HG03378 (cell line): ENCODE measurements around the gene MXRA7.
"Not testable (repeated sequence)": the region's sequence is repeated elsewhere in the genome, so short reads cannot be mapped to it uniquely, and the experiment has no call there.

Experiments
- ATAC-seq: cut with Tn5 transposase; IDR thresholded peaks from one replicate; pipeline ENCODE4 v1.9.1; 2021; ENCODE audit warnings: mild to moderate bottlenecking, moderate library complexity; ENCODE audit not compliant: unreplicated experiment

MXRA7 gene

DNA sequence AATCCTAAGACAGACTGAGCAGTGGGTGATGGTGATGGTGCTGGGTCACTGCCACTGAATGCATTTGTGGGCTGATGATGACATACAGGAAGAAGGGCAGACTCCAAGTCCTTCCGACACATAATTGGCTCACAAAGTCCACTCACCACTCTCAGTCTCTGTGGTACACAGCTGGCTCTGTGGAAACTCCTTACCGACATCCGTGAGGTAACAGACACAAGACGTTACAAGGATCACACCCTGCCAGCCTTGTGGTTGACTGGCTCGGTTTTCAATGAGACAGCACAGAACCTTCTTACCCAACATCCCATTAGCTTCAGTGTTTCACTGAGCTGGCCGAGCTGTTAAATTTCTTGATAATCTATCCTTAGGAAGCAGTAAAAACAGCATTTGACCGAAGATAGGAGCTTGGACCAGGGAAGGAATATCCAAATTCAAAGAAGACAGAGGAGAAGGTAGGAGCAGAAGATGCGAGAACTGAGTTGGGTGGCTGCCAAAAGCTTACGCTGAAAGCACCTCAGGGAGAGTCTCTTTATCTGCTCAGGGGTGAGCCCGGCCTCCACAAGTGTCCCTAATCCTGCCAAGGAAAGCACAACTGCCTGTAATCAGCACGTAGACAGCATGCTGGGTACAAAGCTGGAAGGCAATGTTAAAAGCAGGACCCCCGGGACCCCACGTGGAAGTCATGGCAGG lies 5.5 kb upstream of the MXRA7 start:
- no peak for ATAC-seq

DNA sequence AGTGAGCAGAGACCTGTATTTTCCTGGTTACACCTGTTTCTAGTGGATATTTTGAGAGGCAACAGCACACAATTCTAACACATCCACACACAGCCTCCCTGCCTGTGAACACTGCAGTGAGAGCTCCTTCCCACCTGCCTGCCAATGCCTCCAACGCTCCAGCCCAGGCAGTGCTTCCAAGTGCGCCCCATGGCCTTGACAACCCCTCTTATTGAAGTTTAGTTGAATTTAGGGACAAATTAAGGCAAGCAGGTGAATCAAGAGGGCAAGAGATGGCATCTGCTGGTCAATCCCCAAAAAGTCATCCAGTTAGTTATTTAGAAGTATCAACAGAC lies 4.7 kb upstream of the MXRA7 start:
- ATAC-seq = no peak

DNA sequence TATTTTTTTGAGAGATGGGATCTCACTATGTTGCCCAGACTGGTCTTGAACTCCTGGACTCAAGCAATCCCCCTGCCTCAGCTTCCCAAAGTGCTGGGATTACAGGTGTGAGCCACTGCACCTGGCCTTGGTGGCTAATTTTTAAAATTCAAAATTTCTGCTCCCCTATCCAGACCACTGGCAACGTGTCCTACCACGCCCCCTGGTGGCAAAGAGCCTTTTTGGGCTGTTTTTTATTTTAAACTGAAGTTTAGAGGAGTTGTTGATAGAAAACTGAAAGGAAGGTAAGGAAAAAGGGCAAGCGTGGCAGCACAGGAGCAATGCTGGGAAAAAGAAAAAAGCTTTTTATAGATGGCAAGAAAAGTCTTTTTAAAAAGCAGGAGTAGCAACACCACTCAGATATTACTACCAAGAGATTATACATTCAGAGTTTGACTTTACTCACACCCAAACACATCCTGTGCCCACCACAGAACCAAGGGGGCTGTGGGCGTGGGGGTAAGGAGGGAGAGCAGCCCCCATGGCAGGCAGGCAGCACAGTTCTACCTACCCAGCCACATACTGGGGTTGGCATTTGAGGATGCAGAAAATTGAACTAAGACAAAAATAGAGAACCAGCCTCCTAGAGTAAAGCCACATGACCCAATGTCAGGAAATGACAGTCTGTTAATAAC lies 4.2 kb upstream of the MXRA7 start:
- ATAC-seq = no peak

DNA sequence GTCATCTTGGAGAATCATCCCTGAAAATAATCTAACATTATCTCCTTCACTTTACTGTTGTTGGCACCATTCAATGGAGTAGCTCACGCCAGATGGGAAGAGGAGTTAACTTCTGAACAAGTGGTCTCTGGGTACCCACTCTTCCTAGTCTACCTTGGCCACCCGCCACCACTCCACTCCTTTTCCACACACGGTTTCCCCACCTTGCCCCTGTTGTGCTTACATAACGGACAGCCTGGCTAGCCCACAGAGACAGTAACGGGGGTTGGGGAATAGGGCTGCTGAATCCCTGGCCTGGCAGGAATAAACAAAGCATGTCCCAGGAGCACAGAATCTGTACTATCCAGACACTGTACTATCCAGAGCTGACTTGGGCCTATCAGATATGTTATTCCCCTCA lies 3.6 kb upstream of the MXRA7 start:
- no peak for ATAC-seq

DNA sequence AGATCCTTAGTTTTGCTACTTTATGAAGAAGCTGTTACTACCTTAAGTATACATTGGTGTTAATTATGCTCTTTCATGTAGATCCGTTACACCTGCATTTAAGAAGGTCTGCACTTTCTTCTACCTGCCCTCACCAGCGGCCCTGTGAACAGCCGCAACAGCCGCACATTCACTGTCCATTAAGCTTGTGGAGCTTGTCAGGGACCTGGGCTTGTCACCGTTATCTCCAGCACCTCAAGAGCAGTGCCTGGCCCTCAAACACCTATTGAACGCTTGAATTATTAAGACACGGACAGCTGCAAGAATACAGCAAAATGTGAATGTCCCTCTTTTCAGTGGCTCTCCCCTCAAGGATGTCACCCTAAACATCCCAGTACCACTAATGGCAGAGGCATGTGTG lies 3.0 kb upstream of the MXRA7 start:
- ATAC-seq = no peak

DNA sequence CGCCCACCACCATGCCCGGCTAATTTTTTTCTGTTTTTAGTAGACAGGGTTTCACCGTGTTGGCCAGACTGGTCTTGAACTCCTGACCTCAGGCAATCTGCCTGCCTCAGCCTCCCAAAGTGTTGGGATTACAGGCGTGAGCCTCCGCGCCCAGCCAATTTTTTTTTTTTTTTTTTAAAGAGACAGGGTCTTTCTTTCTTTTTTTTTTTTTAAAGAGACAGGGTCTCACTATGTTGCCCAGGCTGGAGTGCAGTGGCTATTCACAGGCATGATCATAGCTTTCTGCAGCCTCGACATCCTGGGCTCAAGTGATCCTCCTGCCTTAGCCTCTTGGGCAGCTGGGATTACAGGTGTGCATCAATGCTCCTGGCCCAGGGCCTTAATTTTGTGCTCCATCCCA lies 1.6 kb upstream of the MXRA7 start:
- ATAC-seq = not testable (repeated sequence)

DNA sequence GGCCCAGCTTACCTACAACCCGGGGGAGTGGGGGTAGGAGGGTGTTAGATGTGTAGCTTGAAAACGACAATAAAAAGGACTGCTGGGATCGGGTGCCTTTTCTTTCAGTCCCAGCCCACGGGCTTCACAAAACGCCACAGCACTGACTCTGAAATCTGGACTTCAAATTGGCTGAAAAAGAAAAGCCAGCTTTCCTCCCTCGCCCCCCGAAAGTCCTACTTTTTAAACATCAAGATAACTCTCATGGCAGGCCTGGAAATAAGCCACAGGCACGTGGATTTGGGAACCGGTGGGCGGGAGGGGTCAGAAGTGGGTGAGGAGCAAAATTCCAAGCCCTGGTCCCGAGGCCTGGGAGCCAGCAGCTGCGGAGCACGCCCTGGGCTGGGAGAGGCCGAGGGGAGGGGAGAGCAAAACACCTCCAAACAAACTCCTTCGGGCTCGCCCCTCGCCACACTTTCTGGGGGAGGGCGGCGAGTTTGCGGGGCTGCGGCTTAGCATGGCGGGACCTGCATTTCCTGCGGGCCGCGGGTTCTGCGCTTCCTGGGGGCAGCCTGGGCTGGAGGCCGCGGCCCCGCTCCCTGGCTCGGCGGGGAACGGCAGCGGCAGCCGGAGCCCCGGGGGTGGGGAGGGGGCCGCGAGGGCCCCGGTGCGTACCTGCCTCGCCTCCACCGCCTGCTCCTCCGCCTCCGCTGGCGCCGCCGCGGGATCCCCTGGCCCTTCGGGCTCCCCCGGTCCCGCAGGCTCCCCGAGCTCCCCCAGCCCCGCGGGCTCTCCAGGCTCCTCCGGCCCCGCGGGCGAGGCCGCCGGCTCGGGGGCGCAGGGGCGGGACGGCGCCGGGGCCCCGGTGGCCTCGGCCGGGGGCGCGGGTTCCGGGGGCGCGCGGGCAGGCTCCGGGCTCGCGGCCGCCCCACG lies 558 bp downstream of the MXRA7 start:
- not testable (repeated sequence) for ATAC-seq

DNA sequence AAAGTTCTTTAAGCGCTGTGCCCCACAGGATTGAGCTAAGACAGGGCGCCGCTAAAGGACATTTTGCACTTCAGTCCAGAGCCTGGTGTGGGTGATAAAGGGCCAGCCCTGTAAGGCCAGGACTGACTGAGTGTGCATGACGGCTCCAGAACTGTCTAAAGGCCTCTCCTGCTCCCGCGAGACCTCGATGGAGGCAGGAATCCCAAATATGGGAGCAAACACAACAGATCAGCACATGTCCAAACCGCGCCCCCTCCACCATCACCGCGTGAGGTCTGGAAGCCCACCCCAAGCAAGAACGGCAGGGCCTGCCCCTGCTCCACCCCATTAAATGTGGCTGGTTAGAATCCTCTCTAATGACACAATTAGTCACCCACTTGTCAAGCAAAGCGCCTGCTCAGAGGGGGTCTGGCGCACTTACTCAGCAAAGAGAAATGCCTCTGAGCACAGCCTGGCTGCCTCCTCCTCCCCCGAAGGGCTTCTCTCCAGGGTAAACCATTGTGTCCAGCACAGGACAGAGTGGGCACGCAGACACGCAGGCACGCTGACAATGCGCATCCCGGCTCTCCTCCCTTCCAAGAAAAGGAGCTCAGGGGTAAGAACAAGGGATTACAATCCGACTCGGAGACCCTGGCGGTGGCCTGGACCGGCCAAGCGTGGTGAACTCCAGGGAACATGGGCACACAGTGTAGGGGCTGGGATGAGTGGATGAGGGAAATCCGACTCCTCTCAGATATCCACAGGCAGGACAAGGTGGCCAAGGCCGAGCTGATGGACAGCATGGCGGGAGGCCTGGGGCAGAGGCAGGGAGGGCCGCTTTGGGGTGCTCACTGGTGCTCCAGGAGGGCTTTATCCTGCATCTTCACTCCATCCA lies 1.5 kb downstream of the MXRA7 start:
- no peak for ATAC-seq

DNA sequence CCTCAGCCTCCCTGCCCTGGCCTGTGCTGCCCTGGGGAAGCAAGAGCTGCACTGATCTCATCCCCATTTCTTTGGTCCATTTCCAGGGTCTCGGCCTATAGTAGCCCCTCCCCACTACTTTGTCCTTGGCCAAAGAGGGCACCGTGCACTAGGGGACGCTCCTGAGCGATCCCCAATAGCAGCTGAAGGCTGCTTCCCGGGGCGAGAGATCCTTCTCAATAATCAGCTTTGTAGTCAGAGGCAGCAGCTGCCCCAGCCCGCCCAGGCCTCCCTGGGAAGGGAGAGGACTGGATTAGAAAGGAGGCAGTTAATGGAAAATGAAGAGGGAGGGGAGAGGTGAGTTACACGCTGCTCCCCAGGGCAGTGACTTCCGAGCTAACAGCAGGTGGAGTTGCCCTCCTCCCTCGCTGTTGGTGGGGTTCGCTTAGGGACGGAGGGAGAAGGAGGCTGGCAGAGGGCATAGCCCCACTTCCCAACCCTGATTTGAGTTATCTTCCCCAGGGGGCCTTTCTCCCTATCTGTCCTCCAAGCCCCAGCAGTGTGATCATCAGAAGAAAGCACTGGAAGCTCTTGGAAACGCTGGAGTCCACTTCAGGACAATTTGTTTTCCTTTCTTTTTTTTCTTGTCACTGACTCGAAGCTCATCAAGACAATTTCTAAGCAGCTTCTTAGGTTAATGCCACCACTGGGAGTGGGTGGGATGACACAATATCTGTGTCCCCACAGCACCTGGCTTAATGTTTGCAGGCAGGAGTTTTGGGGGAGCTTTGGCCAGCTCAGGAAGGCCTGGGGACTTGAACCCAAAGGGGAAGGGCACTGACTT lies 2.6 kb downstream of the MXRA7 start:
- ATAC-seq = no peak

DNA sequence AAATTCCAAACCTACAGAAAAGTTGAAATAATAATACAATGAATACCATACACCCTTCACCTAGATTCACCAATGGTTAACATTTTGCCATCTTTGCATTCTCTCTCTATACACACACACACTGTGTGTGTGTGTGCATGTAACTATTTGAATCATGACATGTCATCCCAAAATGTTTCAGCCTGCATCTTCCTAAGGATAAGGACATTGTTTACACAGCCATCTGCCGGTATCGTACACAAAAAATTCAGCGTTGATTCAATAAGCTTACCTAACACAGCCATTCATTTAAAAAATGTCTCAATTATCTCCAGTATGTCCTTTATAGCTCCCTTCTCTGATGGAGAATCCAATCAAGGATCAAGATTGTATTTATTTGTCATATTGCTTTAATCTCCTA lies 3.9 kb downstream of the MXRA7 start:
- ATAC-seq = no peak

DNA sequence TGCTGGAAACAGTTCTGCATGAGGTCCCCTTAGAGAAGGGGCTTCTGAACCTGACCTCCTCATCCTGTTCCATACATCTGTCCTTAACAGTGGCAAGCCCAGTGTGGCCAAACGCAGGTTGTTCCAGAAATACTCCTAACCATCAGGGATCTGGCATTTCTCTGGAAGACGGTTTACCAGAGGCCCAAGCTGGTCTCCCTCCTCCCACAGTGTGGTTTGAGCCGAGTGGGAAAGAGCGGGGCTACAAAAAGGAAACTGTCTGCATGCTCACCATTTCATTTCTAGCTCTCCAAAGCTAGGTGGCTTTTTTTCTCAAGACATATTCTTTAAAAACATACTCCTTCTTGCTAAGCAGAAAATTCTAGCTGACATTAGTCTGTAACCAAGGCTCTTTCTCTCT lies 6.0 kb downstream of the MXRA7 start:
- ATAC-seq = no peak

DNA sequence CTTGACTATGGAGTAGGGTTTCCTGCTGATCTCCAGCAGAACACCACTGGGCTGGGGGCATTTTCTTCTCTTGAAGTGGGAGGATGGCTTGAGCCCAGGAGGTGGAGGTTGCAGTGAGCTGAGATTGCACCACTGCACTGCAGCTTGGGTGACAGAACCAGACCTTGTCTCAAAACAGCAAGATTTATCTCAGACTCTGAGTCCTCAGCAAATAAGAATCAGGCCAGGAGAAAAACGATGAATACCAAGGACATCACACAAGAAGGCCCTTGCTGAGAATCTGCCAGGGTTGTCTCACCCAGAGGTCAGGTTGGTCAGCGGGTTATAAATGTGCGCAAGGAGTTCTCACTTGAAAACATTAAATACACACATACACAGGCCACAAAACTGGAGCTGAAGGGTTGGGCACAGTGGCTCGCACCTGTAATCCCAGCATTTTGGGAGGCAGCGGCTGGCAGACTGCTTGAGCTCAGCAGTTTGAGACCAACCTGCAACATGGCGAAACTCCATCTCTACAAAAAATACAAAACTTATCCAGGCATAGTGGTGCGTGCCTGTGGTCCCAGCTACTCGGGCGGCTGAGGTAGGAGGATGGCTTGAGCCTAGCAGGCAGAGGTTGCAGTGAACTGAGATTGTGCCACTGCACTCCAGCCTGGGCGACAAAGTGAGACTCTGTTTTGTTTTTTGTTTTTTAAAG lies 7.7 kb downstream of the MXRA7 start:
- ATAC-seq = no peak

DNA sequence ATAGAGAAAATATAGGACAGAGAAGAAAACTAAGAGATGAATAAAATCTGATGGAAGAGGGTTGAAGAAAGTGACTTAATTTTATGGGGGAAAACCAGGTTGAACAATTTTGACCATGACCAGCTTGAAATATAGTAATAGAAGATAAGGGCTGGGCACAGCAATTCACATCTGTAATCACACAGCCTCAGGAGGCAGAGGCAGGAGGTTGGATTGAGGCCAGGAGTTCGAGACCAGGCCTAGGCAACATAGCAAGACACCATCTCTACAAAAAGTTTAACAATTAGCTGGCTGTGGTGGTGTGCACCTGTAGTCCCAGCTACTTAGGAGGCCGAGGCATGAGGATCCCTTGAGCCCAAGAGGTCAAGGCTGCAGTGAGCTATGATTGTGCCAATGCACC lies 8.7 kb downstream of the MXRA7 start:
- ATAC-seq = no peak

DNA sequence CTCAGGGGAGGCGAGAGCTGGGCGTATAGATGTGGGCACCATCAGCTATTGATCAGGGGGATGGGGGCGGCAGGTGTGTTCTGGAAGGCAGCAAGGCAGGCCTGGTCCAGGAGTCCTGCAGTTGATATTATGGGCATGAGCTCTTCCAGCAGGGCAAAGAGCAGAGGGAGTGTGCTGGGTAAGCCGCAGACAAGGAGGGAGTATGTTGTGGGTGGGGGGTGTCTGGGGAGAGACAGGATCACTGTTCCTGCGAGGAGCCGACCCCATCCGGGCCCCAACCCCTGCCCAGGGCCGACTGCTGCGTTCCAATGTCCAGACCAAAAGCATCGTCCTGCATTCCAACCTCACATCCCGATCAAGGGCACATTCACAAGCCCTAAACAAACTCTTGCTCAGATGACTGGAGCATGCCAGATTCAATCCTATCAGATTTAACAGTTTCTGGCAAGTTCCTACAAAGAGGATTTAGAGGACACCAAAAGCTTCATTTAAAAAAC lies 9.2 kb downstream of the MXRA7 start:
- no peak for ATAC-seq

DNA sequence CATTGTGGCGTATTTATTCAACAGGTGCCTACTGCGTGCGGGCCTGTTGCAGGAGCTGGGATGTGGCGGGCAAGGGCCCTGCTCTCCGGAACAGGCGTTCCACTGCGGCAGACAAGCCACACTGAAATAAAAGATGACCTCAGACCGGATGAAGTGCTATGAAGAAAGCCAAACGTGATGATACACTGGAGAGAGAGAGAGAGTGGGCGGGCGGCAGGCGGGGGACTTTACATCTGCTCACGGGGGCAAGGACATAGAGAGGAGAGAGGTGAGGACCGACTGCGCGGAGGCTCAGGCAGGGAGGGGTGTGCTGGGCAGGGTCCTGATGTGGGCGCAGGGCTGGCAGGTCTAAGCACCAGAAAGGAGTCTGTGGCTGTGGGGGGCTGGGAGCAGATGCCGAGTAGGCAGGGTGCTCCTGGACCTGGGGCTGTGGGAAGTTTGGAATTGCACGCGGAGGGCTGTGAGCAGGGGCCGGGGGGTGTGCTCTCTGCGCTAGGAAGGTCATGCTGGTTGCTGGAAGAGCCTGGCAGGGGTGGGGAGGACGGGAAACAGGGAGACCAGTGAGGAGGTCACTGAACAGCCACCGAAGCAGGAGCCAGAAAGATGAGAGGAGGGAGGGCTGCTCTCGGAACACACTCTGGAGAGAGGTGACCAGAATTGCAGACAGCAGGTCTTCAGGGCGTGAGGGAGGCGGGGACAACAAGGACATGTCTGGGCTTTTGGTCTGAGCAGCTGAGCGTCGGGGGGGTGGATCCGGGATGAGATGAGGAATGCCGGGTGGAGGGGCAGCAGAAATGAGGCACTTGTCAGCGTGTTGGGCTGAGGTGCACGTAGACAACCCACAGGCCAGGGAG lies 9.9 kb downstream of the MXRA7 start:
- ATAC-seq = no peak

DNA sequence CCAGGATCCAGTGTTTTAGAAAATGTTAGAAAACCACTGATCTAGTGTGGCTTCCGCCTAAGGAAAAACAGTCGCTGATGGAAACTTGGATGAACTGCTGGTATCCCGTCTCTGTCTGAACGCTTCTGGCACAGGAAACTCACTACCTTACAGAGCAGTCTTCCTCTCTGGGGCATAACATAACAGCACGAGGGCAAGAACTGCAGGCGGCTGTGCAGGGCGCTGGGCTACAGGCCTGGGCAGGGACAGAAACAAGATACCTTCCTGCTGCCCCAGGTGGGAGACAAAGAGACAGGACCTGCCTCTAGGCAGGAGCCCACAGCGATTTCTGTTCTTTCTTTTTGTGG lies 10.5 kb downstream of the MXRA7 start:
- no peak for ATAC-seq

DNA sequence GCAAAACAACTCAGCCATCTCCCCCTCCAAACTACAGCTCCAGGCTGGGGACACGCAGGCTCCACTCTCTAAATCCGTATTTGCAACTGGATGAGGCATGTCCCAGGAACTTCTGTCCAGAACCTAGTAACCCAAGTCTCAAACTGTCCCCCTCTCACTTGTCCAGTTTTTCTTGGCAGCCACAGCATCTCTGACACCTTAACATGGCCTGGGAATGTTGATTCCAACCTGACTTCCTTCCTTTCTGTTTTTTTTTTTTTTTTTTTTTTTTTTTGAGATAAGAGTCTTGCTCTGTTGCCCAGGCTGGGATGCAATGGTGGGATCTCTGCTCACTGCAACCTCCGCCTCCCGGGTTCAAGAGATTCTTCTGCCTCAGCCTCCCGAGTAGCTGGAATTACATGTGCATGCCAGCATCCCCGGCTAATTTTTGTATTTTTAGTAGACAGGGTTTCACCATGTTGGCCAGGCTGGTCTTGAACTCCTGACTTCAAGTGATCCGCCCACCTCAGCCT lies 12.2 kb downstream of the MXRA7 start:
- ATAC-seq = not testable (repeated sequence)
